Activated CD8-positive, alpha-beta memory T cell treated with anti-CD3 and anti-CD28 coated beads, Interleukin-2, amount 50 U/mL, for 48 hours (primary cell): Measurements from ENCODE around the gene PRAMEF27.
"Not testable (repeated sequence)": the region's sequence is repeated elsewhere in the genome, so short reads cannot be mapped to it uniquely, and the experiment has no call there.

Experiments used
- DNase-seq: peaks from one replicate; pipeline ENCODE4 v3.0.0-alpha.2; 2020

The PRAMEF27 gene

DNA sequence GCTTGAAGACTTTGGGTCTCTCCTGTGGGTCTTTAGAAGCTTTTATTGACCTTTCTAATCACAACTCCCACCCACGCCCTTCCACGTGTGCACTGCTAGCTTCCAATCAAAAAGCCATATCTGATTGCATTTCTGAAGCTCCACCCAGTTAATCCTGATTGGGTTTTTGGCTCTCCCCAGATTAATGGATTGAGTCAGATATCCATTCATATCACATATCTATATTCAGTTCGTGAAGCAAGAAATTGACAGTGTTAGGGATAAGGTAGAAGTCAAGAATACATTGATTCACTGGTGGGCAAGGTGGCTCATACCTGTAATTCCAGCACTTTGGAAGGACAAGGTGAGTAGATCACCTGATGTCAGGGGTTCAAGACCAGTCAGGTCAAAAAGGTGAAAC, at the start of gene PRAMEF27:
Gene PRAMEF27 (minus strand): TSS at position 101 of the 400 bp plus-strand sequence. CDS start 2,916 bp downstream, outside the sequence.
- DNase-seq, result not testable (repeated sequence)

GRCh38 chr1:13070474-13070873, 14.1 kb upstream of the PRAMEF27 start, which contains the start of gene PRAMEF25:
TSS of gene PRAMEF25 (plus strand) at chr1:13070774. CDS start at chr1:13073694, 2,920 bp downstream.
- DNase-seq, result not testable (repeated sequence)

DNA sequence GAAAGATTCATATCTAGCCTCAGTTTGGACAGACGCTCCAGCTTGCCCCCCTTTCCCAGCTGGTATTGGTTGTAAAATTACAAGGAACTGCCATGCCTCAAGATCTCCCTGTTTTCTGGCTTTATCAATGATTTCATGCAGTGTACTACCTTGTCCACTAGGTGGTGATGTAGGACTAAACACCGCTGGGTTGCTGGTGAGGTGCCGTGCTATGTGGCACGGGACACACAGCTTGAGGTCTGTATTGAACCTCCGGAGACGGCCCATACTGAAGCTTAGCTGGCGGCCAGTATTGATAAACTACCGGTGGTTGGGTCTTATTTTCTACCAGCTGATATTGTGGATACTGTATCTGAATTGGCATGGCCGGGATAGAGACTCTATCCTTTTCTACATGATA, 36.5 kb downstream of the PRAMEF27 start:
- DNase-seq, result not testable (repeated sequence)

- DNase-seq, result not testable (repeated sequence)
Measured at GRCh38 chr1:13011932-13012331, 44.4 kb downstream of the PRAMEF27 start.

GRCh38 chr1:13009348-13009747, 47.0 kb downstream of the PRAMEF27 start:
- DNase-seq, result not testable (repeated sequence)

GRCh38 chr1:13005732-13006131, 50.6 kb downstream of the PRAMEF27 start:
- not testable (repeated sequence) for DNase-seq
